SKM-1 treated with dmso at 0.1 percent for 144 hours (cell line): ENCODE measurements around the gene NPHP4.
"Not testable (repeated sequence)": the region's sequence is repeated elsewhere in the genome, so short reads cannot be mapped to it uniquely, and the experiment has no call there.

Source experiments
- DNase-seq: peaks from one replicate; lab custom pipeline; 2025; ENCODE audit not compliant: unreplicated experiment; lab: John Stamatoyannopoulos, UW

NPHP4 gene

GRCh38 chr1:5861871-5862825 lies 130.1 kb downstream of the NPHP4 start:
- no peak for DNase-seq

- no peak for DNase-seq
Observed at GRCh38 chr1:5860277-5860676, 131.9 kb downstream of the NPHP4 start.

GRCh38 chr1:5859766-5860165 lies 132.5 kb downstream of the NPHP4 start:
- no peak for DNase-seq

GRCh38 chr1:5858844-5859407 lies 133.3 kb downstream of the NPHP4 start:
- DNase-seq = no peak

GRCh38 chr1:5858246-5858645 lies 134.0 kb downstream of the NPHP4 start:
- no peak for DNase-seq

GRCh38 chr1:5857508-5858090 lies 134.6 kb downstream of the NPHP4 start:
- no peak for DNase-seq

GRCh38 chr1:5857011-5857410 lies 135.2 kb downstream of the NPHP4 start:
- no peak for DNase-seq

- DNase-seq = no peak
Observed at GRCh38 chr1:5856246-5856815, 135.9 kb downstream of the NPHP4 start.

- DNase-seq = no peak
Observed at GRCh38 chr1:5855196-5855897, 136.9 kb downstream of the NPHP4 start.

- no peak for DNase-seq
Observed at GRCh38 chr1:5854754-5855153, 137.5 kb downstream of the NPHP4 start.

GRCh38 chr1:5853858-5854257 lies 138.4 kb downstream of the NPHP4 start:
- DNase-seq = not testable (repeated sequence)

- no peak for DNase-seq
Observed at GRCh38 chr1:5850503-5850902, 141.7 kb downstream of the NPHP4 start.

- no peak for DNase-seq
Observed at GRCh38 chr1:5849550-5849949, 142.7 kb downstream of the NPHP4 start.

GRCh38 chr1:5847013-5847659 lies 145.1 kb downstream of the NPHP4 start:
- DNase-seq = no peak

GRCh38 chr1:5845376-5845775 lies 146.8 kb downstream of the NPHP4 start:
- no peak for DNase-seq

- no peak for DNase-seq
Observed at GRCh38 chr1:5844442-5844841, 147.8 kb downstream of the NPHP4 start.

GRCh38 chr1:5843521-5844096 lies 148.6 kb downstream of the NPHP4 start:
- DNase-seq = no peak

- no peak for DNase-seq
Observed at GRCh38 chr1:5842679-5843078, 149.5 kb downstream of the NPHP4 start.

GRCh38 chr1:5840551-5841001 lies 151.6 kb downstream of the NPHP4 start:
- no peak for DNase-seq

- no peak for DNase-seq
Observed at GRCh38 chr1:5839881-5840550, 152.2 kb downstream of the NPHP4 start.
